ENCODE data around the gene AKAP12. TPM values are rescaled to one million over a fixed set of nuclear protein-coding genes. Genes with fewer than 3 reads are reported as not detected.
A peak's percentile ranks its signal among the peaks of the same experiment; 100 is the strongest.

The AKAP12 gene
- total RNA-seq, 1 donor from 2014 or later: 15.4 TPM

- intact Hi-C loops (cut with DNase I): no loop called here
- no peak for DNase-seq (ENCODE audit: low spot score)
Measured at GRCh38 chr6:151230277-151230577, 9.5 kb upstream of the AKAP12 start.

DNA sequence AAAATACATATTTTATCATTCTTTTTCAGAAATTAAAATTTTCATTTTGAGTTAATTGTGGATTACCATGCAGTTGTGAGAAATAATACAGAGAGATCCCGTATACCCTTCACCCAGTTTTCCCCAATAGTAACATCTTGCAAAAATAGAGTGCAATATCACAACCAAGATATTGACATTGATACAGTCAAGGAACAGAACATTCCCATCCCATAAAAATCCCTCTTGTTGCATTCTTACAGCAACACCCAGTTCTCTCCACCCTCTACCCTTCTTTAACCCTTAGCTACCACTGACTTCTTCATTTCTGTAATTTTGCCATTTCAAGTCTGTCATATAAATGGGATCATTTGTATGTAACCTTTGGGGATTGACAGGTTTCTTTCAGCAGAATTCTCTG lies 6.9 kb upstream of the AKAP12 start:
- intact Hi-C loops (cut with DNase I): no loop called here

DNA sequence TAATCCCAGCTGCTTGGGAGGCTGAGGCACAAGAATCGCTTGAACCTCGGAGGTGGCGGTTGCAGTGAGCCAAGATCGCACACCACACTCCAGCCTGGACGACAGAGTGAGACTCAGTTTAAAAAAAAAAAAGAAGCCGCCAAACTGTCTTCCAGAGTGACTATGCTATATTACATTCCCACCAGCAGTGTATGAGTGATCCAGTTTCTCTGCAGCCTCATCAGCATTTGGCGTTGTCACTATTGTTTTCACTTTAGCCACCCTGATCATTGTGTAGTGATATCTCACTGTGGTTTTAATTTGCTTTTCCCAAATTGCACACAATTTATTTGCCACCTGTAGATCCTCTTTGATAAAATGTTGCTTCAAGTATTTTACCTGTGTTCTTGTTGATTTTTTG lies 6.0 kb upstream of the AKAP12 start:
- no peak for DNase-seq (ENCODE audit: low spot score)
- intact Hi-C loops (cut with DNase I): no loop called here

More for the DNA sequence above, 6.9 kb upstream of the AKAP12 start:
- DNase-seq (ENCODE audit: low spot score): no peak

DNA sequence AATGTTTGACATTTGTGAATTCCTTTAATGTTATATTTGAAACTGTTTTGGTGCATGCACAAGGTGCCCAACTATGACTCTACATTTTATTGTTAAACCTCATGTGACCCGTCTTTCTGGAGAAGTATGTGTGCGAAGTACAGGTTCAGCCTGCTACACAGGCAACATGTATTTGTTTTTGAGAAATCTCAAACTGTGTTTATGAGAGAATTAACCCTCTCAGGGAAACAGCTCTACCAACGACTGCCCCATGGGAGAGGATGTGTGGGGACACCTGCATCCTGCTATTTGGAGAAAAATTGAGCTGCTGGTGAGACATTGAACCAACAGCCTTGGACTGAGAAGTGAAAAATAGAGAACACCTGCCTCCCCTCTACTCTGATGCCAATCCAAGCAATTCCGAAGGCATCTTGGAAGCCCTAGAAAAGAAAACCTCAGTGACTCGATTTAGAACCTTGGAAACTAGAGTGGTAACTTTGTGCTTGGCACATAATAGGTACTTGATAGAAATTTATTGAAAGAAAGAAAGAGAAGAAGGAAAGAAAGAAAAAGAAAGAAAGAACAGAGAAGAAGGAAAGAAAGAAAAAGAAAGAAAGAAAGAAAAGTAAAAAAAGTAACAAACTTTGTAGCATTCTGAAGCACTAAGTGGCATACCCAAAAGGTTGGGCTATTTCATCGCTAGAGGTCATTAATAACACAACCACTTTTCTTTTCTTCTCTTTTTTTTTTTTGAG lies 2.9 kb upstream of the AKAP12 start:
- DNase-seq (ENCODE audit: low spot score): no peak
- intact Hi-C loops (cut with DNase I): no loop called here

DNA sequence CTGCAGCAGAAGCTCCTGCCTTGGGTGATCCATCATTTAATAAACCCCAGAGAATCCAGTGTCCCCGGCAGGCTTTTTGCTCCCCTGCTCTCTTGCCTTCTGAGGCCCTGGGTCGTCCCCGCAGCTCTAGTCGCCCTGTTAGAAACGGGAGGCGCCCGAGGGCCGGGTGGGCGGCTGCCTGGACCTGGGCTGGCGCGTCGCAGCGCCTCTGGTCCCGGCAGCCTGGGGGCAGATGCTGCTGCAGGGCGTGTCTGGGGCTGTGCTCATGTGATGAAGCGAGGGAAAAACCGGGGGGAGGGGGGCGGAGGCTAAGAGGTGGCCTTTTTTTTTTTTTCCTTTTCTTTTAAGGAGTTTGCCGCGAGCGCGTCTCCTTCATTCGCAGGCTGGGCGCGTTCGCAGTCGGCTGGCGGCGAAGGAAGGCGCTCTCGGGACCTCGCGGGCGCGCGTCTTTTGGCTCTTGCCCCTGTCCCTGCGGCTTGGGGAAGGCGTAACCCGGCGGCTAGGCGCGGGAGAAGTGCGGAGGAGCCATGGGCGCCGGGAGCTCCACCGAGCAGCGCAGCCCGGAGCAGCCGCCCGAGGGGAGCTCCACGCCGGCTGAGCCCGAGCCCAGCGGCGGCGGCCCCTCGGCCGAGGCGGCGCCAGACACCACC lies 394 bp downstream of the AKAP12 start:
- peak; percentile 82 for DNase-seq (ENCODE audit: low spot score)
- intact Hi-C loops (cut with DNase I): loop anchor here (2.0 to 5.0 kb wide), 2 partner anchors 85 to 228 kb away; no protein-coding TSS in a partner anchor

DNA sequence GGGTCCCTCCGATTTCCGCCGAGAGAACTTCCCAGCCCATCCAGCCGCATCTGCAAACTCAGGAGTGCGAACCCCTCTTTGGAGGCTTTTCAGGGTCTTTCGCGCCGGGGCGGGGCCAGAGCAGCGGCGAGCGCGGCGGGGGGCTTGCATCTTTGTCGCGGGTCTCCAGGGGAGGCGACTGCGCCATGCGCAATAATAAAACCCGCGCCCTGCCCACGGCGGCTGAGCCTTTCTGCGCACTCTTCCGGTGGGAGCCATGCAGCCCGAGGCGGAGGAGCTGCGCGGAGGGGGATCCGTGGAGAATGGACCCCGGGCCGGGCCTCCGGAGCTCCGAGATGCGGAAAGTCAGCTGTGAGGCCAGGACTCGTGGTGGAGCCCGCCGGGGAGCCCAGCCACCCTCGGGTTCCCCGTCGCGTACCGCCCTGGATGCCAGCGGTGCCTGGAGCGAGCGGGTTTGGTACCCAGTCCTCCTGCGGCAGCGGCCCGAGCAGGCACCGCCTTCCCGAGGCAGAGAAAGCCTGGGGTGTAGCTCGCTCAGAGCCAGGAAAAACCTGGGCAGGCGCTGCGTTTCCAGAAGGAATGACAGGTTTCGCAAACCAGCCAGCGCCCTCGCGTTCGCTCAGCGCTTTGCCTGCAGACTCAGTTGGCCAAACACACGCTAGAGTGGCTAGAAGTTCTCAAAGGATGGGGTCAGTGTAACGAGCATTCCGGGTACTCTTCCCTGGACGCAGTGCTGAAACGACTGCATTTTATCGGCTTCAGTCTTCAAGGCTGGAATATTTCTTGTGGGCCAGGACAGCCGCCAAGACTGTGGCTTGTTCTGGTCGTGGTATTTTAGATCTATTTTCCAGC lies 1.2 kb downstream of the AKAP12 start:
- intact Hi-C loops (cut with DNase I): loop anchor here (2.0 to 5.0 kb wide), 2 partner anchors 84 to 229 kb away; no protein-coding TSS in a partner anchor

GRCh38 chr6:151241853-151242252 lies 2.1 kb downstream of the AKAP12 start:
- intact Hi-C loops (cut with DNase I): loop anchor here (2.0 to 5.0 kb wide), 2 partner anchors 83 to 230 kb away; no protein-coding TSS in a partner anchor
- no peak for DNase-seq (ENCODE audit: low spot score)

More for the DNA sequence above, 1.2 kb downstream of the AKAP12 start:
- no peak for DNase-seq (ENCODE audit: low spot score)

DNA sequence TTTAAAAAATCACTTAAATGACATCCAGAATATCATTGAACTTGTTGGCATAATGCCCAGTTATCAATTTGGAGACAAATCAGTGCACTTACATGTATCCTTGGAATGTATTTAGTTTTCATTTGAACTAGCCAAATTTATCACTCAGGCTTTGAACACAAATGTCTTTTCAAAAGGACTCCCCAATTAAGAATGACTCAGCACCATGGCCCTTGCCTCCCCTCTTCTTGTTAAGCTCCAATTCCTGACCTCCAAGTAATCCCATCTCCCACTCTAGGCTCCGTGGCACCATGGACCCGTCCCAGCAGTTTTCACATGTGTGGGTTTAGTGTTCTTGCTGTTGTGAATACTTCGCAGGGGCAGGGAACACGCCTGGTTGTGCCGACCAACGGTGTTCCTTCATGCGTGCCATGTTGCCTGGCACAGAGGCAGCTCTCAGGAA lies 2.7 kb downstream of the AKAP12 start:
- DNase-seq (ENCODE audit: low spot score): no peak
- intact Hi-C loops (cut with DNase I): loop anchor here (5.0 kb wide), 1 partner anchor 230 kb away; no protein-coding TSS in a partner anchor

DNA sequence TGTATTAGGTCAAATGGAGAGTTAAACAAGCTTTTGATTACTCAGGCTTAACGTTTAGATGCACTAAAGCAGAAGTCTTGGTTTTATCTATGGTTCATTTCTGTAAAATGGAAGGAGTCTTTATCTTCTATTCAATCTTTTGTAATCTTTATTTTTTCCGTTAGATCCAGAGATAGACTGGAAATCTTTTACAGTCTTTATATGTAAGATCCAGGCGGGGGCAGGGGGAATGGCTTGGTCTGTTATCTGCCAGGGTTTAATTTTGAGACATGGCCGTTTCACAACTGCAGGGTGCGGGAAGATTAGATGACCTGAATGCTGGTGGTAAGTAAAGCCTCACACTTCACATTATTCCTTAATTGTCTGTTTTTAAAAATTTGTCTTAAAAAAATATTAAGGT lies 3.7 kb downstream of the AKAP12 start:
- intact Hi-C loops (cut with DNase I): loop anchor here (5.0 kb wide), 1 partner anchor 231 kb away; no protein-coding TSS in a partner anchor
- DNase-seq (ENCODE audit: low spot score): no peak

DNA sequence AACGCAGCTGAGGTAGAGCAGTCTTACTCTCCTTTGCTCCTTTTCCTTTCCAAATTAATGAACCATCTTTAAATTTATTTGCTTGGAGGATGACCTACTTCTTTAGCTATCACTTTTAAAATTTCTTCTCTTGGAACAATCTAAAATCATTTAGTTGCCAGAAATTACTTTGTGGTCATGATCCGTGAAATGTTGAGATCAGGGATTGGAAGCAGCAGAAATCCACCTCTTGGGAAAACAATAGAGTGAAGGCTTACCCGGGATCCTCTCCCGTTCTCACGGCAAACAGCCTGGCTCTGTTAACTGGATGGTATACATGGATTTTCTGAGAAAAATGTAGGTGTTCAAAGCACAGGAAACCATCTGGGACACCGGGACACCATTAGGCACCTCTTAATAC lies 7.7 kb downstream of the AKAP12 start:
- no peak for DNase-seq (ENCODE audit: low spot score)

DNA sequence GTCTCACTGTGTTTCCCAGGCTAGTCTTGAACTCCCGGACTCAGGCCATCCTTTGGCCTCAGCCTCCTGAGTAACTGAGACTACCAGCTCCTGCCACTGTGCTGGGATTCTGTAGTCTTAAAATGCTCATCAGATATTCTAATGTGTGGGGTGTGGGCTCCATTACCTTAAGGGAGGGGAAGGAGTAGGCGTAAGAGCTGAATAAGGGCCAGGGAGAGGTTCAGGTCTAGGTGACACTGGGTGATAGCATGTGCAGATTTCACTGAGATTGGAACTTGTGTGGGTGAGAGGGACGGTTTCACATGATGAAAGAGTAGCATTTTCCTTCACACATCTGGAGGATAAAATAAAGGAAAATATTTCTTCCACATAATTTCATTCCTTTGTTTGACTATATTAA lies 8.5 kb downstream of the AKAP12 start:
- DNase-seq (ENCODE audit: low spot score): no peak
- intact Hi-C loops (cut with DNase I): no loop called here

More for the DNA sequence above, 7.7 kb downstream of the AKAP12 start:
- intact Hi-C loops (cut with DNase I): no loop called here

- intact Hi-C loops (cut with DNase I): no loop called here
- no peak for DNase-seq (ENCODE audit: low spot score)
Measured at GRCh38 chr6:151252634-151253033, 12.9 kb downstream of the AKAP12 start.

DNA sequence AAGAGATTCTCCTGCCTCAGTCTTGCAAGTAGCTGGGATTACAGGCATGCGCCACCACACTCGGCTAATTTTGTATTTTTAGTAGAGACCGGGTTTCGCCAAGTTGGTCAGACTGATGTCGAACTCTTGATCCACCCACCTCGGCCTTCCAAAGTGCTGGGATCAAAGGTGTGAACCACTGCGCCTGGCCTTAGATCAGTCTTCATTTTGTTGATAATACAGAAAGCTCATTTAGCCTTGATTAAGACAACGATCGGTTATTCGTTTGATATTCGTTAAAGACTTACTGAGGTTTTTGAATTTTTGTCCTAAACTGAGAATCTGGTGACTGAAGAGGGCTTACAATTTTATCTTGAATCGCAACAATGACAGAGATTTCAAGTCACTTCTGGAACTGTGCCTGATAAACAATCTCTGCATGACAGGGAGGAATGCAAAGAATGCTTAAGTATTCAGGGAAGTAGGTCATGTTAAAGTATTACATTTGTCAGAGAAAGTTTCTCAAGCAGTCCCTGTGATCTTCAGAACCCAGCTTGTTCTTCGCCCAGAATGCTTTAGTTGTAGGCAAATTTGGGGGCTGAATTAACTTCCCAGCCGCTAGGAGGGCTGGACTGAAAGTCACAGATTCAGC lies 14.8 kb downstream of the AKAP12 start:
- intact Hi-C loops (cut with DNase I): no loop called here
- DNase-seq (ENCODE audit: low spot score): no peak

DNA sequence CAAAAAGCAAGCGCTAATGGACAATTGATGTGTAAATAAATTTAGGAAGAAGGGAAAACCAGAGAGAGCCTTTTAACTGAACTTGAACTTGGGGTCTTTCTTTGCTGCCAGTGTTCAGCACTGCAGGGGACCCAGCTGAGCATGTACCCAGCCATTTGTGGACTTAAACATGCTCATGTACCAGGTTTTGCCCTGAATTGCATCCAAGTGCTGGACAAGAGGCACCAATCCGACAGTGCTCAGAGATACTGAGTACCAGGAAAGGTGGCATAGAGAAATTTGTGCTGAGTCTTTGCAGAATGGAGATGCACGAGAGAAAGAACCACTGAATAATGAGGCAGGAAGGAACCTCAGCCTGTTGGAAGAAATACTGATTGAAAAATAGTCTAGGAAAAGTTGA lies 16.0 kb downstream of the AKAP12 start:
- DNase-seq (ENCODE audit: low spot score): no peak
- intact Hi-C loops (cut with DNase I): no loop called here

DNA sequence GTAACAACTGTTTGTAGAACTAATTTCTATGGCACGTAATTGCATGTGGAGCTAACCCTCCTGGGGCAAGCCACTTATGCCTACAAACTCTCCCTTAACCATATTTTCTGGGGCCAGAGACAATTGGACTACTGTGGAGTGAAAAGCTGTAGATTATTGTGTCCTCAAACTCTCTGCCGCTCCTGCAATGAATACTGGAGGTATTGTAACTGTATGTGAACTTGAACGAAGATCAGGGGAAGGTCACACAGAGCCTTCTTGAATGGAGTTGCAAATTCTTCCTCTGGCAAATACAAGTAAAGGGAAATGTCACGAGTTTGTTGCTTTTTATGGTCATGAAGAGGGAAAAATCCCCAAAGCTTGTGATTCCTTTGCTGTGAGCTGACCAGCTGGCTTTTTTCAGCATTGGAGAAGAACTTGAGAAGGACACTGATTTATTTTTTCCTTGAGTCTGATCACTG lies 18.2 kb downstream of the AKAP12 start:
- DNase-seq (ENCODE audit: low spot score): no peak
- intact Hi-C loops (cut with DNase I): no loop called here

DNA sequence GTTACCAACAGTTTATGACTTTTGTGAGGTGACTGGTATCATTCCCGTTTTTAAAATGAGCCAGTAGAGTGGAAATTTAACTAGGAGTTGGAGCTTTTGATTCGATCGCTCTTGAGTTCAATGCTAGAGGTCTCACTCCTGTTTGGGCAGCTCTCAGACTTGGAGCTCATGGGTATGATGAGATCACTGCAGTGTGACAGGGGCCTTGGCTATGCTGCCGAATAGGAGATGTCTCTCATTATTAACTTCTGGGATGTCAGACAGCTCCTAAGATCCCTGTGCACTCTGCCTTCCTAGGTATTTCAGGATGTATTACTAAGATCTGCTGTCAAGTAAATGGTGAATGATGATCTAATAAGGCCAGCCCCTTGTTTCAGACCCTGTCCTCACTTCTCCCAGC lies 20.4 kb downstream of the AKAP12 start:
- intact Hi-C loops (cut with DNase I): no loop called here
- no peak for DNase-seq (ENCODE audit: low spot score)

- intact Hi-C loops (cut with DNase I): no loop called here
- DNase-seq (ENCODE audit: low spot score): no peak
Measured at GRCh38 chr6:151263035-151263434, 23.3 kb downstream of the AKAP12 start.

- intact Hi-C loops (cut with DNase I): no loop called here
- no peak for DNase-seq (ENCODE audit: low spot score)
Measured at GRCh38 chr6:151263967-151264366, 24.2 kb downstream of the AKAP12 start.

- intact Hi-C loops (cut with DNase I): no loop called here
- no peak for DNase-seq (ENCODE audit: low spot score)
Measured at GRCh38 chr6:151265282-151265681, 25.5 kb downstream of the AKAP12 start.

All from cardiac septum (tissue), 1 donor.